ENCODE data around the gene HGS.

Gene HGS

GRCh38 chr17:81683584-81684441 is at the start of gene HGS, which contains the start of gene ARL16:
HGS (plus strand) TSS chr17:81684011; CDS start chr17:81684067, 56 bp downstream.
ARL16 (minus strand) TSS chr17:81683797; CDS start chr17:81683753, 44 bp downstream.
- peak; percentile 95 to 99 (median 96) for DNase-seq
- intact Hi-C loops (cut with DNase I) = loop anchor here (1.0 to 5.0 kb wide), 2 partner anchors 19 to 47 kb away; partner anchors contain the start of genes MRPL12, NPLOC4 and TSPAN10

GRCh38 chr17:81635431-81635830 is 48.4 kb upstream of the HGS start:
- intact Hi-C loops (cut with DNase I) = loop anchor here (5.0 kb wide), 1 partner anchor 47 kb away; the partner anchor contains the start of genes ARL16 and HGS
- DNase-seq = peak in 2 of 10 donors; percentile 5 to 49

GRCh38 chr17:81635973-81636504 is 47.8 kb upstream of the HGS start:
- DNase-seq = peak in 2 of 10 donors; percentile 26 to 55
- intact Hi-C loops (cut with DNase I) = loop anchor here (2.0 to 5.0 kb wide), 2 partner anchors 31 to 46 kb away; partner anchors contain the start of genes ARL16, CCDC137, HGS and OXLD1

- peak; percentile 69 to 97 (median 83) for DNase-seq
- intact Hi-C loops (cut with DNase I) = loop anchor here (2.0 to 5.0 kb wide), 2 partner anchors 30 to 46 kb away; partner anchors contain the start of genes ARL16, CCDC137, HGS and OXLD1
Measured at GRCh38 chr17:81636505-81637288, 47.1 kb upstream of the HGS start, which contains the start of the genes NPLOC4 and TSPAN10. NPLOC4 (minus strand) TSS chr17:81637112; CDS start chr17:81636930, 182 bp downstream. TSPAN10 (plus strand) TSS chr17:81637196; CDS start chr17:81642413, 5,217 bp downstream.

- intact Hi-C loops (cut with DNase I) = loop anchor here (5.0 kb wide), 1 partner anchor 44 kb away; the partner anchor contains the start of genes ARL16 and HGS
- DNase-seq = no peak
Measured at GRCh38 chr17:81638683-81639082, 45.1 kb upstream of the HGS start.

- DNase-seq = no peak
- intact Hi-C loops (cut with DNase I) = no loop called here
Measured at GRCh38 chr17:81640011-81640410, 43.8 kb upstream of the HGS start.

GRCh38 chr17:81641825-81642489 is 41.9 kb upstream of the HGS start:
- intact Hi-C loops (cut with DNase I) = no loop called here
- DNase-seq = peak in 1 of 10 donors; percentile 64

- no peak for DNase-seq
- intact Hi-C loops (cut with DNase I) = no loop called here
Measured at GRCh38 chr17:81644496-81644895, 39.3 kb upstream of the HGS start.

GRCh38 chr17:81644976-81645952 is 38.5 kb upstream of the HGS start:
- intact Hi-C loops (cut with DNase I) = no loop called here
- no peak for DNase-seq

GRCh38 chr17:81646869-81647600 is 36.8 kb upstream of the HGS start:
- intact Hi-C loops (cut with DNase I) = no loop called here

GRCh38 chr17:81647640-81648012 is 36.2 kb upstream of the HGS start:
- no peak for DNase-seq
- intact Hi-C loops (cut with DNase I) = no loop called here

More at GRCh38 chr17:81646869-81647600, 36.8 kb upstream of the HGS start:
- no peak for DNase-seq

- no peak for DNase-seq
- intact Hi-C loops (cut with DNase I) = no loop called here
Measured at GRCh38 chr17:81648013-81648706, 35.7 kb upstream of the HGS start.

GRCh38 chr17:81648707-81649085 is 35.1 kb upstream of the HGS start:
- DNase-seq = no peak
- intact Hi-C loops (cut with DNase I) = no loop called here

GRCh38 chr17:81650951-81651350 is 32.9 kb upstream of the HGS start:
- intact Hi-C loops (cut with DNase I) = no loop called here
- no peak for DNase-seq

- no peak for DNase-seq
- intact Hi-C loops (cut with DNase I) = no loop called here
Measured at GRCh38 chr17:81651692-81652091, 32.1 kb upstream of the HGS start.

- intact Hi-C loops (cut with DNase I) = no loop called here
- peak in 1 of 10 donors; percentile 44 for DNase-seq
Measured at GRCh38 chr17:81652906-81653771, 30.7 kb upstream of the HGS start.

All from posterior cingulate gyrus (tissue), 11 donors.